Activated CD4-positive, CD25-positive, alpha-beta regulatory T cell treated with anti-CD3 and anti-CD28 coated beads, Interleukin-2, amount 50 U/mL, for 72 hours (primary cell): ENCODE data around the gene HSD17B3.
"Not testable (repeated sequence)": the region's sequence is repeated elsewhere in the genome, so short reads cannot be mapped to it uniquely, and the experiment has no call there.

ENCODE experiments used
- DNase-seq: peaks from one replicate; pipeline ENCODE4 v3.0.0; 2021

The HSD17B3 gene

GRCh38 chr9:96305171-96305570 is 3.2 kb upstream of the HSD17B3 start:
- no peak for DNase-seq

GRCh38 chr9:96304230-96304629 is 2.3 kb upstream of the HSD17B3 start:
- no peak for DNase-seq

GRCh38 chr9:96299823-96300222 is 2.2 kb downstream of the HSD17B3 start:
- no peak for DNase-seq

GRCh38 chr9:96294159-96294545 is 7.8 kb downstream of the HSD17B3 start:
- DNase-seq = no peak

GRCh38 chr9:96293498-96294158 is 8.3 kb downstream of the HSD17B3 start:
- no peak for DNase-seq

GRCh38 chr9:96289392-96289791 is 12.6 kb downstream of the HSD17B3 start:
- DNase-seq = no peak

GRCh38 chr9:96281641-96282040 is 20.3 kb downstream of the HSD17B3 start:
- DNase-seq = no peak

GRCh38 chr9:96279932-96280331 is 22.0 kb downstream of the HSD17B3 start:
- DNase-seq = no peak

- DNase-seq = no peak
These were observed 27.0 kb downstream of the HSD17B3 start for GRCh38 chr9:96274939-96275338.

GRCh38 chr9:96270236-96270744 is 31.7 kb downstream of the HSD17B3 start:
- DNase-seq = no peak

- DNase-seq = no peak
These were observed 43.0 kb downstream of the HSD17B3 start for GRCh38 chr9:96258967-96259366.

- no peak for DNase-seq
These were observed 45.2 kb downstream of the HSD17B3 start for GRCh38 chr9:96256800-96257199.

GRCh38 chr9:96255698-96256097 is 46.3 kb downstream of the HSD17B3 start:
- no peak for DNase-seq

GRCh38 chr9:96253059-96253696 is 48.8 kb downstream of the HSD17B3 start:
- no peak for DNase-seq

- DNase-seq = no peak
These were observed 50.5 kb downstream of the HSD17B3 start for GRCh38 chr9:96251451-96251850.

GRCh38 chr9:96249746-96250145 is 52.2 kb downstream of the HSD17B3 start:
- DNase-seq = no peak

- DNase-seq = no peak
These were observed 55.7 kb downstream of the HSD17B3 start for GRCh38 chr9:96246267-96246671.

GRCh38 chr9:96245399-96245798 is 56.6 kb downstream of the HSD17B3 start:
- no peak for DNase-seq

GRCh38 chr9:96243778-96244177 is 58.2 kb downstream of the HSD17B3 start:
- DNase-seq = no peak

GRCh38 chr9:96242811-96243210 is 59.2 kb downstream of the HSD17B3 start:
- DNase-seq = no peak

- no peak for DNase-seq
These were observed 60.6 kb downstream of the HSD17B3 start for GRCh38 chr9:96241391-96241809.

GRCh38 chr9:96236854-96237550 is 65.0 kb downstream of the HSD17B3 start:
- no peak for DNase-seq

- not testable (repeated sequence) for DNase-seq
These were observed 65.6 kb downstream of the HSD17B3 start for GRCh38 chr9:96236337-96236736.
